GM23248 (cell line): ENCODE measurements around the gene RESP18. TPM values are rescaled to one million over a fixed set of nuclear protein-coding genes. Genes with fewer than 3 reads are reported as not detected.

Experiments used
- DNase-seq: peaks from one replicate; pipeline ENCODE4 v3.0.0-alpha.2; 2015
- H2AFZ ChIP-seq: fragments of 200-600 bp; sonication (generic); 2 replicates; pipeline ENCODE4 v1.6.1; 2016; ENCODE audit warnings: antibody characterized with exemption
- H3F3A ChIP-seq: fragments of 200-600 bp; sonication (generic); 2 replicates; pipeline ENCODE4 v1.6.1; 2016; ENCODE audit warnings: mild to moderate bottlenecking, antibody characterized with exemption, mixed run types; ENCODE audit not compliant: insufficient read depth
- H3K27ac ChIP-seq: fragments of 200-600 bp; sonication (generic); 2 replicates; pipeline ENCODE4 v1.5.1; 2016; ENCODE audit warnings: mild to moderate bottlenecking
- H3K27me3 ChIP-seq: fragments of 200-600 bp; sonication (generic); replicated peaks from 2 replicates; pipeline ENCODE4 v1.6.1; 2016; ENCODE audit warnings: mild to moderate bottlenecking; ENCODE audit not compliant: insufficient read depth
- H3K36me3 ChIP-seq: fragments of 200-600 bp; sonication (generic); 2 replicates; pipeline ENCODE4 v1.6.1; 2016; ENCODE audit warnings: low read depth, mild to moderate bottlenecking
- H3K4me1 ChIP-seq: fragments of 200-600 bp; sonication (generic); 2 replicates; pipeline ENCODE4 v1.6.1; 2016; ENCODE audit warnings: mild to moderate bottlenecking; ENCODE audit not compliant: insufficient read depth
- H3K4me2 ChIP-seq: fragments of 200-600 bp; sonication (generic); one replicate; pipeline ENCODE4 v1.6.1; 2016; ENCODE audit warnings: mild to moderate bottlenecking; ENCODE audit not compliant: unreplicated experiment
- H3K4me3 ChIP-seq: fragments of 200-600 bp; sonication (generic); 2 replicates; pipeline ENCODE4 v1.5.1; 2016; ENCODE audit warnings: mild to moderate bottlenecking
- H3K79me2 ChIP-seq: fragments of 200-600 bp; sonication (generic); 2 replicates; pipeline ENCODE4 v1.6.1; 2016; ENCODE audit warnings: mild to moderate bottlenecking; ENCODE audit not compliant: insufficient read depth
- H3K9ac ChIP-seq: fragments of 200-600 bp; sonication (generic); 2 replicates; pipeline ENCODE4 v1.6.1; 2016; ENCODE audit warnings: mild to moderate bottlenecking
- H3K9me2 ChIP-seq: fragments of 200-600 bp; sonication (generic); 2 replicates; pipeline ENCODE4 v1.6.1; 2016; ENCODE audit warnings: mixed run types, mild to moderate bottlenecking, moderate library complexity; ENCODE audit not compliant: insufficient read depth
- H3K9me3 ChIP-seq: fragments of 200-600 bp; sonication (generic); one replicate; pipeline ENCODE4 v1.6.1; 2017; ENCODE audit warnings: low read depth
- H4K20me1 ChIP-seq: fragments of 200-600 bp; sonication (generic); 2 replicates; pipeline ENCODE4 v1.6.0; 2016; ENCODE audit not compliant: insufficient read depth
- EZH2 ChIP-seq: fragments of 200-600 bp; sonication (generic); IDR thresholded peaks from 2 replicates; pipeline ENCODE4 v1.6.1; 2018; ENCODE audit warnings: antibody characterized with exemption, mild to moderate bottlenecking; ENCODE audit not compliant: insufficient read depth, poor library complexity, severe bottlenecking
- EZH2phosphoT487 ChIP-seq: fragments of 200-600 bp; sonication (generic); IDR thresholded peaks from 2 replicates; pipeline ENCODE4 v1.6.1; 2018; ENCODE audit warnings: antibody characterized with exemption, moderate library complexity, mild to moderate bottlenecking, low read depth; ENCODE audit not compliant: insufficient read depth
- WGBS, 2 experiments: methylation state at CpG; one replicate each; pipeline ENCODE4 v1.1.6; 2015 to 2017; ENCODE audit warnings: low lambda C conversion rate in 2 of 2, low coverage in 1 of 2; ENCODE audit errors: missing lambda C conversion rate in 2 of 2; 5-methylcytosine and 5-hydroxymethylcytosine counted together
- in situ Hi-C: fragments of 300-500 bp; cut with MboI; formaldehyde crosslinking; loops from 2 replicates; pipeline ENCODE4 v1.15.0; 2020
- polyA plus RNA-seq: library from polyadenylated mRNA; unstranded; fragments of >200 nt; fragmentation: Nextera tagmentation; extraction: Ambion mirVana; gene quantifications from 2 replicates; pipeline ENCODE4 v1.2.1, GENCODE V29; 2016
- total RNA-seq: library from RNA; depleted of rRNA; stranded (reverse); fragments of >200 nt; shearing (Covaris generic); gene quantifications from 2 replicates; pipeline ENCODE4 v1.2.3, GENCODE V29; 2014; rRNA removed

RESP18 gene
- total RNA-seq (not detected in 2 replicates), polyA plus RNA-seq (not detected in 2 replicates)

GRCh38 chr2:219332542-219332941 is at the start of gene RESP18:
Gene RESP18 (minus strand): TSS chr2:219332744.
- H3K9ac ChIP-seq: no peak within 1 kb of the TSS
- H3K79me2 ChIP-seq: no peaks in the 10 kb centered on the region
- H3K4me3 ChIP-seq: no peak within 1 kb of the TSS
- H3K36me3 ChIP-seq: no peaks in the 10 kb centered on the region
- H3F3A ChIP-seq: no peaks in the 10 kb centered on the region
- H3K9me3 ChIP-seq: no peaks in the 10 kb centered on the region
- no peak for TF ChIP-seq EZH2
- no peak for TF ChIP-seq EZH2phosphoT487
- in situ Hi-C loops: no loop called here
- H3K27me3 ChIP-seq: peaks cover 55% of the 10 kb centered on the region
- no peaks in the 10 kb centered on the region for H3K4me1 ChIP-seq
- DNase-seq: no peak
- WGBS, 2 experiments: 2 to 5% methylated on average over 22 to 23 of the region's 24 CpGs
- H3K9me2 ChIP-seq: no peaks in the 10 kb centered on the region
- H2AFZ ChIP-seq: no peak within 1 kb of the TSS
- H3K27ac ChIP-seq: no peak within 1 kb of the TSS
- no peak within 1 kb of the TSS for H3K4me2 ChIP-seq
- no peaks in the 10 kb centered on the region for H4K20me1 ChIP-seq

- no peak overlapping the region for H3K4me3 ChIP-seq
- no peaks in the 10 kb centered on the region for H3K27me3 ChIP-seq
- no peaks in the 10 kb centered on the region for H3K9me3 ChIP-seq
- H3K9me2 ChIP-seq: no peaks in the 10 kb centered on the region
- H3K9ac ChIP-seq: no peak overlapping the region
- no peak overlapping the region for H2AFZ ChIP-seq
- WGBS, 2 experiments: 88% methylated on average over 9 of the region's 9 CpGs
- H3K27ac ChIP-seq: no peak overlapping the region
- peaks cover 4% of the 10 kb centered on the region for H3K79me2 ChIP-seq
- H3F3A ChIP-seq: no peaks in the 10 kb centered on the region
- no peak for TF ChIP-seq EZH2
- TF ChIP-seq EZH2phosphoT487: no peak
- no peak overlapping the region for H3K4me2 ChIP-seq
- DNase-seq: no peak
- peaks cover 2% of the 10 kb centered on the region; the same call in 1 of the 2 replicates for H3K4me1 ChIP-seq
- peaks cover 17% of the 10 kb centered on the region; the same call in 1 of the 2 replicates for H3K36me3 ChIP-seq
- in situ Hi-C loops: no loop called here
- no peaks in the 10 kb centered on the region for H4K20me1 ChIP-seq
Observed at GRCh38 chr2:219381448-219381847, 48.9 kb upstream of the RESP18 start.

GRCh38 chr2:219380926-219381325 is 48.4 kb upstream of the RESP18 start:
- Histone ChIP-seq H3K9ac (no peak overlapping the region), H3K27ac (no peak overlapping the region), H3K79me2 (no peaks in the 10 kb centered on the region), H3K9me3 (no peaks in the 10 kb centered on the region), H3K27me3 (no peaks in the 10 kb centered on the region), H3K36me3 (peaks cover 13% of the 10 kb centered on the region; the same call in 1 of the 2 replicates), H2AFZ (no peak overlapping the region), H4K20me1 (no peaks in the 10 kb centered on the region), H3F3A (no peaks in the 10 kb centered on the region), H3K9me2 (no peaks in the 10 kb centered on the region), H3K4me2 (no peak overlapping the region), H3K4me1 (no peaks in the 10 kb centered on the region), H3K4me3 (no peak overlapping the region)
- no peak for DNase-seq
- no peak for TF ChIP-seq EZH2
- TF ChIP-seq EZH2phosphoT487: no peak
- in situ Hi-C loops: no loop called here

GRCh38 chr2:219378163-219378851 is 45.8 kb upstream of the RESP18 start:
- Histone ChIP-seq H3K79me2 (no peaks in the 10 kb centered on the region), H3K9ac (no peak overlapping the region), H2AFZ (no peak overlapping the region), H4K20me1 (no peaks in the 10 kb centered on the region), H3K27ac (no peak overlapping the region), H3F3A (no peaks in the 10 kb centered on the region), H3K4me3 (no peak overlapping the region), H3K9me3 (no peaks in the 10 kb centered on the region), H3K4me1 (no peaks in the 10 kb centered on the region), H3K27me3 (no peaks in the 10 kb centered on the region), H3K9me2 (no peaks in the 10 kb centered on the region), H3K36me3 (peaks cover 12% of the 10 kb centered on the region; the same call in 1 of the 2 replicates), H3K4me2 (no peak overlapping the region)
- no peak for TF ChIP-seq EZH2
- no peak for TF ChIP-seq EZH2phosphoT487
- WGBS, 2 experiments: 89 to 90% methylated on average over 13 of the region's 13 CpGs
- in situ Hi-C loops: no loop called here
- DNase-seq: no peak
